ENCODE measurements around the gene GSG1L.
"Not testable (repeated sequence)": the region's sequence is repeated elsewhere in the genome, so short reads cannot be mapped to it uniquely, and the experiment has no call there.

The GSG1L gene

GRCh38 chr16:27980076-27980775 is 83.3 kb downstream of the GSG1L start:
- DNase-seq (ENCODE audit: low spot score), result no peak

GRCh38 chr16:27979668-27980067 is 83.8 kb downstream of the GSG1L start:
- not testable (repeated sequence) for DNase-seq (ENCODE audit: low spot score)

GRCh38 chr16:27978876-27979275 is 84.6 kb downstream of the GSG1L start:
- no peak for DNase-seq (ENCODE audit: low spot score)

GRCh38 chr16:27977966-27978365 is 85.5 kb downstream of the GSG1L start:
- peak; percentile 39 for DNase-seq (ENCODE audit: low spot score)

GRCh38 chr16:27976990-27977389 is 86.5 kb downstream of the GSG1L start:
- DNase-seq (ENCODE audit: low spot score), result no peak

GRCh38 chr16:27974896-27975540 is 88.5 kb downstream of the GSG1L start:
- no peak for DNase-seq (ENCODE audit: low spot score)

GRCh38 chr16:27973678-27974077 is 89.8 kb downstream of the GSG1L start:
- DNase-seq (ENCODE audit: low spot score), result no peak

- peak; percentile 24 for DNase-seq (ENCODE audit: low spot score)
Measured at GRCh38 chr16:27972500-27972899, 91.0 kb downstream of the GSG1L start.

- no peak for DNase-seq (ENCODE audit: low spot score)
Measured at GRCh38 chr16:27969574-27969973, 93.9 kb downstream of the GSG1L start.

- no peak for DNase-seq (ENCODE audit: low spot score)
Measured at GRCh38 chr16:27967169-27967568, 96.3 kb downstream of the GSG1L start.

GRCh38 chr16:27966756-27967155 is 96.8 kb downstream of the GSG1L start:
- no peak for DNase-seq (ENCODE audit: low spot score)

GRCh38 chr16:27965801-27966200 is 97.7 kb downstream of the GSG1L start:
- no peak for DNase-seq (ENCODE audit: low spot score)

- no peak for DNase-seq (ENCODE audit: low spot score)
Measured at GRCh38 chr16:27963471-27963965, 100.0 kb downstream of the GSG1L start.

GRCh38 chr16:27962197-27962596 is 101.3 kb downstream of the GSG1L start:
- DNase-seq (ENCODE audit: low spot score), result no peak

GRCh38 chr16:27961296-27961620 is 102.3 kb downstream of the GSG1L start:
- DNase-seq (ENCODE audit: low spot score), result no peak

- DNase-seq (ENCODE audit: low spot score), result no peak
Measured at GRCh38 chr16:27960619-27961295, 102.8 kb downstream of the GSG1L start.

GRCh38 chr16:27959914-27960313 is 103.6 kb downstream of the GSG1L start:
- DNase-seq (ENCODE audit: low spot score), result no peak

- no peak for DNase-seq (ENCODE audit: low spot score)
Measured at GRCh38 chr16:27954191-27954590, 109.3 kb downstream of the GSG1L start.

- no peak for DNase-seq (ENCODE audit: low spot score)
Measured at GRCh38 chr16:27952811-27953210, 110.7 kb downstream of the GSG1L start.

- peak; percentile 60 for DNase-seq (ENCODE audit: low spot score)
Measured at GRCh38 chr16:27951489-27952120, 111.9 kb downstream of the GSG1L start.

- no peak for DNase-seq (ENCODE audit: low spot score)
Measured at GRCh38 chr16:27950206-27950887, 113.2 kb downstream of the GSG1L start.

- DNase-seq (ENCODE audit: low spot score), result no peak
Measured at GRCh38 chr16:27947696-27948095, 115.8 kb downstream of the GSG1L start.

Data from AG08396 (cell line).